Activated gamma-delta T cell treated with Interleukin-2 at 50 U/mL for 16 hours (primary cell): Measurements from ENCODE around the gene STC2.
A peak's percentile ranks its signal among the peaks of the same experiment; 100 is the strongest.
"Not testable (repeated sequence)": the region's sequence is repeated elsewhere in the genome, so short reads cannot be mapped to it uniquely, and the experiment has no call there.

Source experiments
- DNase-seq: peaks from one replicate; pipeline ENCODE4 v3.0.0-alpha.2; 2020

The STC2 gene

GRCh38 chr5:173293817-173294672, 34.2 kb downstream of the STC2 start:
- peak; percentile 42 for DNase-seq

GRCh38 chr5:173291722-173292658, 36.2 kb downstream of the STC2 start:
- DNase-seq, result no peak

DNA sequence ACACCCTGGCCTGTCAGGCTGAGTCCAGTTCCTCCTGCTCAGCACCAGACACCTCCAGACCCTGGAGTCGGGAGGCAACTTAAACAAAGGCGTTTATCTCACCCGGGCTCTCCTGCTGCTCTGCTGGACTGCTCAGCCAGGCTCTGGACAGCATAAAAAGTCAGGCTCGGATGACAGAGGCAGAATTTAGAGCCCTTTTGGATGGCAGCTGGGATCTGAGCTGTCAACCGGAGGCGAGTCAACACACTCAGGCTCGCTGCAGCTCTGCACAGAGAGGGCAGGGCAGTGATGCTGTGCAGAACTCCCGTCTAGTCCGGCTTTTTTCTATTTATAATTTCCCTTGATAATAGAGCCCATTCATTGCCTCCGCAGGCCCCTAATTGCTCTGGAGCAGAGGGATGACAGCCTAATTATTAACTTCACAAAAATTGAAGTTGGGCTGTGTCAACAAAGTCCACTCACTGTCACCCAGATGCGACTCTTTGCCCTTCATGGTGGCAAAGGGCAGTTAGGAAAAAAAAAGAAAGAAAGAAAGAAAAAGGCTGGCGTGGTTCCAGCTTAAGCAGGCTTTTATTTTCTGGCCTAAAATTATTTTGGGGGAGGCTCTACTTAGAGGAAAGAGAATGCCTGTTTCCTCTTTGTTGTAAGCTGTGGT, 37.6 kb downstream of the STC2 start:
- no peak for DNase-seq

DNA sequence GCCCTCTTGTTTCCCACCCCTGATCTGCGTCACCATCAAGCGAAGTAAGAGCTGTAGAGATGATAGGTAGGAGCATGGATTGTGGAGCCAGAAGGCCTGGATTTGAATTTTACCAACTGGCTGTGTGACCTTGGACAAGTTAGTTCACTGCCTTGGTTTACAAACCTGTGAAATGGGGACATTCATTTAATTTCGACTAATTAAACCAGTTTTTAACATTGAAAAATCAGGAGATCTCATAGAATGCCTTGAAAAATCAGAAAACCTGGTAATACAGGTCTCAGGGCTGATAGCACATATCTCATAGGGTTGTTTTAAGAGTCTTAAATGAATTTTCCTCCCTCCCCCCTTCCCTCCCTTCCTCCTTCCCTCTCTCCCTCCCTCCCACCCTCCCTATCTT, 38.8 kb downstream of the STC2 start:
- DNase-seq, result no peak

- DNase-seq, result no peak
Observed at GRCh38 chr5:173288632-173289031, 39.6 kb downstream of the STC2 start.

DNA sequence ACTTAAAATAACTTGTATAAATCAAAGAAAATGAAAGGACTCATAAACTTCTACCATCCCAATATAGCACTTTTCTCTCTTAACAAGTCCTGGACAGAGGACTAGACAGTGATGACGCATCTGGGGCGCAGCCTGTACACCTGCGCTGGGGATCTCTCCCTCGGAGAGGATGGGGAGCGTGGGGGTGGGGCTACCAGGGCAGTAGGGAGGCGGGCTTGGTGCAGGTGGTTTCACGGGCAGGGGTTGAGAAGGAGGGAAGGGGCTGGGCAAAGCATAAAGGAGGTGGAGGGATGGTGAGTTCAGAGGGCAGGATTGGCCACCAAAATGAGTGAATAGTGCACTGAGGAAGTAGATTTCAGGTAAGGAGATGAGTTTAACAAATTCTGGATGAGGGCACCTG, 41.1 kb downstream of the STC2 start:
- DNase-seq, result no peak

DNA sequence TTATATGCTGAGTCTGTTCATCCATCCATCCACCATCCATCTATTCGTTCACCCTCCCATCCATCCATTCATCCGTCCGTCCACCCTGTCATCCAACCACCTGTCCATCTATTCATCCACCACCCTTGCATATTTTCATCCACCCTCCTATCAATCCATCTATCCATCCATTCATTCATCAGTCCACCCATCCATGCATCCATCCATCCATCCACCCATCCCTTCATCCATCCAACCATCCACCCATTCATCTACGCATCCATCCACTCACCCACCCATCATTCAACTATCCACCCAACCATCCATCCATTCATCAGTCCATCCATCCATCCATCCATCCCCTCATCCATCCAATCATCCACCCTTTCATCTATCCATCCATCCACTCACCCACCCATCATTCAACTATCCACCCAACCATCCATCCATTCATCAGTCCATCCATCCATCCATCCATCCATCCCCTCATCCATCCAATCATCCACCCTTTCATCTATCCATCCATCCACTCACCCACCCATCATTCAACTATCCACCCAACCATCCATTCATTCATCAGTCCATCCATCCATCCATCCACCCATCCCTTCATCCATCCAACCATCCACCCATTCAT, 43.8 kb downstream of the STC2 start:
- not testable (repeated sequence) for DNase-seq

GRCh38 chr5:173283318-173284288, 44.6 kb downstream of the STC2 start:
- peak; percentile 49 for DNase-seq

DNA sequence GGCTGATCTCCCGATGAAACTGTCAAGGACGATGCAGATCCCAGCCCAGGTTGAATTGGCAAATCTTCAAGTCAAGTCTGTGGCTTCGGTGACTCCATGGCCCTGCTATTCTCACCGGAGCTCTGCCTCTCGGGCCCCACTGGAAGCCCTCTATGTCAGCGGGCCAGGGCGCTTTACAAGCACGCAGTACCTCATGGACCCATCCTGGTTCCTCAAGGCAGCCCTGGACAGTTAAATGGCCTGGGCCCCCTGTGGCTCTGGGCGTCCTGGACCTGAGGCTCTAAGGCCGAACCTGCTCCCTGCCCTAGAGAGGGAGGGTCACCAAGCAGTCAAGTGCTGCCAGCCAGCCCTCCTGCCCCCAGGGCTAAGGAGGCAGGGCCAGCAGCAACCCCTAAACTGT, 45.3 kb downstream of the STC2 start:
- DNase-seq, result no peak

DNA sequence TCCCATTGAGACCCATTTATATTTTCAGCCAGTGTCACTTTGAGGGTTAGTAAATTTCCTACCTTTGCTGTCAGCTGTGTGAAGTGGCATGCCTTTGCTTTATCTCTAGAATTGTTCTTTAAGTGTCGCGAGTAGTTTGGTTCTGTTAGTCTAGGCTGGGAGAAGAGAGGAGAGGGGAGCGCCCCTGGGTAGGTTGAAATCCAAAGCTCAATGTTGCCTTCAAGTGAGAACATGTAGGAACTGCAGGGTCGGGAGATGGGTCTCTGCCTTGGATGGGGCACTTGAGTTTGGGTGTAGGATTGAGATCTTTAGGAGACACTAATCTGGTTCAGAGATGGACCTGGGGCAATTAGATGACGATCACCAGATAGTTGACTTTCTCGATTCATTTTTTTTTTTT, 46.3 kb downstream of the STC2 start:
- no peak for DNase-seq

DNA sequence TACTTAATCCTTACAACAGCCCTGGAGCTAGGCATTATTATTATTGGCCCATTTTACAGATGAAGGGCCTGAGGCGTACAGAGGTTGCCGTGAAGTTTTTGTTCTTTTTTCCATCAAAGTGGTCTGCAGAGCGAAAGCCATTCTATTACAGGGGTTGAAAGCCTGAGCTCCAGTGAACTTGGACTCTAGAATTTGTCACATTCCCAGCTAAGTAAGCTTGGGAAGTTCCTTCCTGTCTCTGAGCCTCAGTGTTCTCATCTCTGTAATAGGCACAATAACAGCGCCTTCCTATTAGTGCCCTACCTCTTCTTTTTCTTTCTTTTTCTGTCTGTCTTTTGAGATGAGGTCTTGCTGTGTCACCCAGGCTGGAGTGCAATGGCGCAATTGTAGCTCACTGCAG, 49.0 kb downstream of the STC2 start:
- DNase-seq, result no peak

DNA sequence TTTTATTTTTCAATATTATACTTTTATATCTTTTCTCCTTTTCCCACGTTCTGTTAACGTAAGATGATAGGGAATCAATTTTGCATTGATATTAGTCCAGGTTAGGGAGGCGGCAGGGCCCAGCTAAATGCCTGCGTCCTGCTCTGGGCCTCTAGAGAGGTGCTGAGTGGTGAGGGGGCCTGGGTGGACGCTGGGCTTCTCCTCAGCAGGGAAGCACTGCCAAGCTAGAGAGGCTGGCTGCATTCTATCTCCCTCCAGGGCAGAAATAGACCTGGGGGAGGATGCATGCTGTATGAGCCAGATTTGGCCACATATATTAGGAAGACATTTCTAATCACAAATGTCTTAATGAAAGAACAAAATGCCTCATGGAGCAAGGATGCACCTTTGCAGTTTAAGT, 49.6 kb downstream of the STC2 start:
- no peak for DNase-seq

DNA sequence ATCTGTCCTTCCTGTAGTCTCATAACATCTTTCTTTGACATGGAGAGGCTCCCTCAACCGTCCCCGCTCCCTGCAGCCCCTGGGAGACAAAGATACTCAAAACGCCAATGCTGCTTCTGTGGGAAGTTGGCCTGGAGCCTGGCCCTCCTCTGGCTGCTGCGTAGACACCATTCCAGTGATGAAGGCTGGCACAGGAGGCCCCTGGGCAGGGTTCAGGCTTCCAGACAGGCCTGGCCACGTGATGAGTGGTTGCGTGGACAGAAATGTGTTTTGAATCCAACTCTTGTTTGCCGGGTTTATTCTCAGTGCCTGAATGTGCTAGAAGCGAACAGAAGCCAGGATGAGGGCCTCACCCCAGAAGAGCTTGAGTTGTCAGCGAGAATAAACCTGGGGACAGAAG, 50.0 kb downstream of the STC2 start:
- DNase-seq, result no peak

- DNase-seq, result no peak
Observed at GRCh38 chr5:173274771-173275170, 53.4 kb downstream of the STC2 start.

DNA sequence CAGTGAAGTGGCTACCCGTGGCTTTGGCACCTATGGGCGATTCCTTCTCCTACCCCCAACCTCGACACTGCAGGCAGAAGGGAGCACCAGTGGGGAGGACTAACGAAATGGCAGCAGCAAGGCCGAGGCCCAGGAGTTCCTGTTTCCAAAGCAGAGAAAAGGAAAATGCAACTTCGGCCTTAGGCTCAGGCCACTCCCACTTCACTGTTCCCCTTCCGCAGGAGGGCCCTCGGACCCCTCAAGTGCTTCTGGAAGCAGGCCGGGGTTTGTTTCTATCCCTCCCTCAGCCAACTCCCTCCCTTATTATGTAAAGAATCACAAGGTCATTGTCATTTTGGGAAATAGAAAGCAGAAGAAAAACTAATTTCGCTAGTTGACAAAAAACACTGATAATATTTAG, 56.8 kb downstream of the STC2 start:
- DNase-seq, result no peak

DNA sequence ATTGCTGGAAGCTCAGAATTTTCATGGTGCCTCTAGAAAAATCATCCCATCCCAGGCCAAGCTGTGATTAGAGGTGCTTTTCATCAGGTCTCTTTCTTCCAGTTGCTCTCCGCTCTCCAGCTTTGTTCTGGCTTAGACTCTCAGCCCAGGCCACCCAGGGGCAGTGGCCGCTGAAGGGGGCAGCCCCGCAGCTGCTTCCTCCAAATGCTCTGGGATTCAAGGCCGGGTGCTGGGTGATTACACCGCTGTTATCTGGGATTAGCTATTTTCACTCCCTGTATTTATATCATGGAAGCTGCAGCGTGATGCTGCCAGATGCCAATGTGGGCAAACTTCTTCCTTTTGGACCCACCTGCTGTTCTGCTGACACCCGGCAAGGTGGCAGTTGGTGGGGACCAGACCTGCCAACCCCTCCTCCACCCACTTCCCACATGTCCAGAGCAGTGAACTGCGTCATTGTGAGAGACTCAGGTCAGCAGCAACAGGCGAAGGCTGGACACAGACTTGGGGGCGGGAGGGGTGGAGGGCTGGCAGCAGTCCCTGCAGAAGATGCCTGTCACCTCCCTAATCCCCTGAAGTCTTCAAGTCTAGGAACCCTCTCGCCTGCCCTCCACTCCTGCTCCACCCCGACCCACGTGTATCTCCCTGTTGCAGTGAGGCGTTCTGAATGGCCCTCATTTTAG, 59.3 kb downstream of the STC2 start:
- no peak for DNase-seq

- no peak for DNase-seq
Observed at GRCh38 chr5:173265433-173265832, 62.8 kb downstream of the STC2 start.
